ENCODE data around the gene FGD3.

The FGD3 gene

DNA sequence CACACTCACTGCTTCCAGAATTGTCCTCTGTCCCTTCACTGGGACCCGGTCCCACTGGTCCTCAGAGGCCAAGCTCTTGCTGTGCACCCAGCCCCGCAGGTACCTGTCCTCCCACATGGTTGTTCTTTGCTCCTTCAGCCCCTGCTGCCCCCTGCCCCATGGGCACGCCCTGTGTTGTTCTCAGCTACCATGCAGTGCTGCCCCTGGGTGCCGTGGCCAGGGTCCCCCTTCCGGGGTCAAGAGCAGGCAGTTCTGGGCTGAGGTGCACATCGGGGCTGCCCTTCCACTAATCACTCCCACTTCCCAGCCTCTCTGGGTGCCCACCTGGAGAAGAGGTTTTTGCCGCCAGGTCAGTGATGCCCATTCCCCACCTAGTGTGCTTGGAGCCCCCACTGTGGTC lies 79.3 kb downstream of the FGD3 start:
- Histone ChIP-seq H3K9me3 (ENCODE audit: control insufficient read depth, insufficient read depth, low read length) (no peaks in the 10 kb centered on the region), H3K4me1 (ENCODE audit: control insufficient read depth, low read length) (peaks cover 16% of the 10 kb centered on the region), H3K27ac (ENCODE audit: low read depth, low read length) (no peak overlapping the region), H3K9me2 (replicated peaks; ENCODE audit: control insufficient read depth, low read length) (no peaks in the 10 kb centered on the region), H3F3A (ENCODE audit: control insufficient read depth, insufficient read depth) (no peaks in the 10 kb centered on the region), H3K4me3 (ENCODE audit: low read length) (no peak overlapping the region), H3K36me3 (ENCODE audit: control insufficient read depth, low read length) (no peaks in the 10 kb centered on the region), H4K20me1 (ENCODE audit: control insufficient read depth, insufficient read depth, low read depth, low read length) (no peaks in the 10 kb centered on the region), H3K4me2 (ENCODE audit: low read length) (no peak overlapping the region), H3K79me2 (ENCODE audit: control insufficient read depth, low read length) (no peaks in the 10 kb centered on the region), H3K27me3 (ENCODE audit: control insufficient read depth, low read length) (no peaks in the 10 kb centered on the region)
- TF ChIP-seq EZH2phosphoT487 (IDR thresholded peaks at IDR 0.05; ENCODE audit: borderline replicate concordance, low read length) (no peak), CTCF (IDR thresholded peaks at IDR 0.05; ENCODE audit: low read depth, low read length, poor library complexity, severe bottlenecking) (no peak)

DNA sequence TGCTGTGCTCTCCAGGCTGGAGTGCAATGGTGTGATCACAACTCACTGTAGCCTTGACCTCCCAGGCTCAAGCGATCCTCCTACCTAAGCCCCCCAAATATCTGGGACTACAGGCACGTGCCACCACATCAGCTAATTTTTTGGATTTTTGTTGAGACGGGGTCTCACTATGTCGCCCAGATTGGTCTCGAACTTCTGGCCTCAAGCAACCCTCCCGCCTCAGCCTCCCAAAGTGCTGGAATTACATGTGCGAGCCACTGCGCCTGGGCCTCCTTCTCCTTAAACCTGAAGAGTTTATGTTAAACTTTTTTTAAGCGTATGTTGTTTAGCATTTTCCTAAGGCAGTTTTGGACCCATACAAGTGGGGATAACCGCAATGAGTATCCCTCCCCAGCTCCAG lies 80.4 kb downstream of the FGD3 start:
- Histone ChIP-seq H3K79me2 (ENCODE audit: control insufficient read depth, low read length) (no peaks in the 10 kb centered on the region), H3K9me2 (replicated peaks; ENCODE audit: control insufficient read depth, low read length) (no peaks in the 10 kb centered on the region), H3K4me1 (ENCODE audit: control insufficient read depth, low read length) (peaks cover 18% of the 10 kb centered on the region), H4K20me1 (ENCODE audit: control insufficient read depth, insufficient read depth, low read depth, low read length) (no peaks in the 10 kb centered on the region), H3K4me2 (ENCODE audit: low read length) (peak overlapping the region; percentile 68), H3K27me3 (ENCODE audit: control insufficient read depth, low read length) (no peaks in the 10 kb centered on the region), H3F3A (ENCODE audit: control insufficient read depth, insufficient read depth) (no peaks in the 10 kb centered on the region), H3K27ac (ENCODE audit: low read depth, low read length) (no peak overlapping the region), H3K4me3 (ENCODE audit: low read length) (0 out of 2 replicates have a peak overlapping the region, but pooled peaks have one; percentile 44), H3K36me3 (ENCODE audit: control insufficient read depth, low read length) (no peaks in the 10 kb centered on the region), H3K9me3 (ENCODE audit: control insufficient read depth, insufficient read depth, low read length) (no peaks in the 10 kb centered on the region)
- TF ChIP-seq EZH2phosphoT487 (IDR thresholded peaks at IDR 0.05; ENCODE audit: borderline replicate concordance, low read length) (no peak), CTCF (IDR thresholded peaks at IDR 0.05; ENCODE audit: low read depth, low read length, poor library complexity, severe bottlenecking) (no peak)

- Histone ChIP-seq H3K4me2 (ENCODE audit: low read length) (peak overlapping the region; percentile 68), H4K20me1 (ENCODE audit: control insufficient read depth, insufficient read depth, low read depth, low read length) (no peaks in the 10 kb centered on the region), H3K4me3 (ENCODE audit: low read length) (peak overlapping the region; percentile 44), H3K36me3 (ENCODE audit: control insufficient read depth, low read length) (no peaks in the 10 kb centered on the region), H3K4me1 (ENCODE audit: control insufficient read depth, low read length) (peaks cover 25% of the 10 kb centered on the region), H3K9me2 (replicated peaks; ENCODE audit: control insufficient read depth, low read length) (no peaks in the 10 kb centered on the region), H3F3A (ENCODE audit: control insufficient read depth, insufficient read depth) (no peaks in the 10 kb centered on the region), H3K27ac (ENCODE audit: low read depth, low read length) (no peak overlapping the region; the same call in 1 of the 2 replicates), H3K79me2 (ENCODE audit: control insufficient read depth, low read length) (no peaks in the 10 kb centered on the region), H3K9me3 (ENCODE audit: control insufficient read depth, insufficient read depth, low read length) (no peaks in the 10 kb centered on the region), H3K27me3 (ENCODE audit: control insufficient read depth, low read length) (no peaks in the 10 kb centered on the region)
- TF ChIP-seq EZH2phosphoT487 (IDR thresholded peaks at IDR 0.05; ENCODE audit: borderline replicate concordance, low read length) (no peak), CTCF (IDR thresholded peaks at IDR 0.05; ENCODE audit: low read depth, low read length, poor library complexity, severe bottlenecking) (no peak)
Observed at GRCh38 chr9:93028448-93029006, 81.2 kb downstream of the FGD3 start.
